ENCODE measurements around the gene ACIN1. TPM values are rescaled to one million over a fixed set of nuclear protein-coding genes. Genes with fewer than 3 reads are reported as not detected.

Gene ACIN1
- total RNA-seq, 2 experiments from 2014 or later = 152 to 156 TPM

DNA sequence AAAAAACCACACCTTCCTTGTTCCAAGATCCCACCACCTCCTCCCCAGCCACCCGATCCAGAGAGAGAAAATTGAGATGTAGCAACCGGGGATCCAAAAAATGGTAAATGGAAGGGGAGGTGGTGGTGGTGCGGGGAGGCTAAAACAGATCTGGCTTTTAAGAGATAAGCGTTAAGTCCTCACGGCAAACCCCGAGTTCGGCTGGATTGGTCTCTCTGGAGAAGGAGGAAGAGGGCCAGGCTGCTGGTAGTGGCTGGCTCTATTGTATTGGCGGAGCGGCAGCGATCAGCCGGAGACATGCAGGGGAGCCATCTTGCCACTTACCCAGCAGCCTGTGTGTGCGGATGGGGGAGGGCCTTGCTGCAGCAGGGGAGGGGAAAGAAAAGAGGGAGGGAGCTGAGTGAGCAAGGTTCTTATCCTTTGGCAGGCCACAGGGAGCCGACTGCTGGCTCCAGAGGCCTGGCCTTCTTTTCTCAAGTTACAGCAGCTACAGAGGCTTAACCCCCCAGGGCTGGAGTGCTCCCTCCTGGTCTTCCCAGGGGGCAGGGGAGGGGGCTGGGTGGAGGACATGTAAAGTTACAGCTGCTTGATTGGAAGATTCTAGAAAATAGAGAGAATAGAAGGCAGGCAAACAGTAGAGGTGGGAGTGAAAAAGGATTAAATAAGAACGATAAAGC, 23.6 kb downstream of the ACIN1 start:
- CTCF ChIA-PET = interaction anchor here (0.7 to 3.6 kb wide), 19 partner anchors 11 to 250 kb away, joined by 3 to 16 read pairs (median 6); partner anchors contain the start of genes ACIN1, AJUBA, C14orf119 and CDH24
- Mint-ChIP-seq H3K4me3 (peak overlapping the region; percentile 96), H3K27me3 (ENCODE audit: low read depth) (no peaks in the 10 kb centered on the region), H3K36me3 (ENCODE audit: low read depth) (peaks cover 31% of the 10 kb centered on the region), H3K27ac (peak overlapping the region; percentile 90), H3K4me1 (ENCODE audit: low read depth) (peaks cover 36% of the 10 kb centered on the region), H3K9me3 (no peaks in the 10 kb centered on the region)
- DNase-seq = peak; percentile 90
- intact Hi-C loops (cut with micrococcal nuclease) = loop anchor here (1.0 to 5.0 kb wide), 7 partner anchors 24 to 250 kb away; partner anchors contain the start of genes ACIN1, C14orf119, HOMEZ and PABPN1

DNA sequence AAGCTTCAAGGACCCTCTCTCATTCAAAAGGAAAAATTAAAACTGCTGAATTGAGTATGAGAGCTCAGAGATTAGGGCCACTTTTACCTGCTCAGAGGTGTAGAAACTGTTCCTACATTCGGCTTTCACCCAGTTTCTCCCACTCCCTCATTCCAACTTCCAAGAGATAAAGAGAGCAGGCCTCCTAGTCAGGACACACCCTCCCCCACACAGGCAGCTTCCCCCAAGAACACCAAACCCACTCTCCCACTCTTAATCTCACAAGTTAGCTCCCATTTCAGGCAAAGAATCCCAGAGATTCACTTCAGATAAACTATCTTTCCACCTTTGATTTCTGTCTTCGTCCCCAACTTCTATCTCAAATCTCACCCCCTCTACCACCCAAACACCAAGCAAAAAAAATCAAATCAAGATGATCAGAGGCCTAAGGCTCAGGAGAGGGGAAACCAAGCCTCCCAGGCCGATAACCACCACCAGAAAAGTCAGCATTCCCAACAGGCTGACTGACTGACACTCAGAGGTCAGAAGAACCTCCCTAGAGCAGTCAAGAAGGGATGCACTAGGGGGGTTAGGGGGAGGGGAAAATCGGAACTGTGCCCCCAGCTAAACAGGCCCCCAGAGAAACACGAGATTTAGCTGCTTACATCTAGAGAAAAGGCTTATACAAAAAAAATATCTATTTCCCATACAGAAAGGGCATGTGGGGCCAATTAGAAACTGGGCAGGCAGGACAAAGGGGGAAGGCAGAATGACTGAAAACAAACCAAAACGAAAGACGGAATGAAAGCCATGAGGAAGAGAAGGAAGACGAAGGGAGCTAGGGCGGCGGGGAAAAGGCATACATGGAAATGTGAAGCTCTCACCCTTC, 24.4 kb downstream of the ACIN1 start:
- Mint-ChIP-seq H3K4me3 (peak overlapping the region; percentile 96), H3K36me3 (ENCODE audit: low read depth) (peaks cover 31% of the 10 kb centered on the region), H3K4me1 (ENCODE audit: low read depth) (peaks cover 41% of the 10 kb centered on the region), H3K27ac (peak overlapping the region; percentile 90), H3K9me3 (no peaks in the 10 kb centered on the region), H3K27me3 (ENCODE audit: low read depth) (no peaks in the 10 kb centered on the region)
- intact Hi-C loops (cut with micrococcal nuclease) = loop anchor here (1.0 to 5.0 kb wide), 7 partner anchors 25 to 251 kb away; partner anchors contain the start of genes ACIN1, C14orf119, HOMEZ and PABPN1
- CTCF ChIA-PET = interaction anchor here (0.7 to 3.6 kb wide), 20 partner anchors 12 to 150 kb away, joined by 3 to 16 read pairs (median 5); partner anchors contain the start of genes ACIN1, AJUBA, C14orf119 and CDH24
- DNase-seq = no peak

DNA sequence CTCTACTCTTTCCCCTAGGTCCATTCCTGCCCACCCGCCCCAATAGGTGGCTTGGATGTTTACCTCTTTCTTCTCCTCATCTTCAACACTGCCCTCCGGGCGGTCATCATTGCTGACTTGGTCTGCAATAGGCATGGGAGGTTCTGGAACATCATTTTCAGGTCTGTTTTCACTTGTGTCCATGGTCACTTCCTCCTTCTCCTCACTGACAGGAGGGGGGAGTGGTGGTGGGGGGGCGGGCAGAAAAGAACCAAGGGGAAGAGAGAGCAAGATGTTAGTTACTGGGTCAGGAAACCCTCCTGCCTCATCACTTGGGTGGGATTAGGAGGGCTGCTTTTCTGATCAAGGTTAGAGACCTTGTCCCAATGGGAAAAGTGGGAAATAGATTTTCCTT, 25.5 kb downstream of the ACIN1 start:
- Mint-ChIP-seq H3K4me3 (no peak overlapping the region), H3K27me3 (ENCODE audit: low read depth) (no peaks in the 10 kb centered on the region), H3K27ac (no peak overlapping the region), H3K4me1 (ENCODE audit: low read depth) (peaks cover 41% of the 10 kb centered on the region), H3K36me3 (ENCODE audit: low read depth) (peaks cover 31% of the 10 kb centered on the region), H3K9me3 (no peaks in the 10 kb centered on the region)
- CTCF ChIA-PET = interaction anchor here (0.6 to 2.9 kb wide), 49 partner anchors 8 to 297 kb away, joined by 3 to 47 read pairs (median 6); partner anchors contain the start of genes ACIN1, AJUBA, C14orf119 and CDH24
- intact Hi-C loops (cut with micrococcal nuclease) = loop anchor here (1.0 kb wide), 3 partner anchors 40 to 311 kb away; no protein-coding TSS in a partner anchor
- no peak for DNase-seq

DNA sequence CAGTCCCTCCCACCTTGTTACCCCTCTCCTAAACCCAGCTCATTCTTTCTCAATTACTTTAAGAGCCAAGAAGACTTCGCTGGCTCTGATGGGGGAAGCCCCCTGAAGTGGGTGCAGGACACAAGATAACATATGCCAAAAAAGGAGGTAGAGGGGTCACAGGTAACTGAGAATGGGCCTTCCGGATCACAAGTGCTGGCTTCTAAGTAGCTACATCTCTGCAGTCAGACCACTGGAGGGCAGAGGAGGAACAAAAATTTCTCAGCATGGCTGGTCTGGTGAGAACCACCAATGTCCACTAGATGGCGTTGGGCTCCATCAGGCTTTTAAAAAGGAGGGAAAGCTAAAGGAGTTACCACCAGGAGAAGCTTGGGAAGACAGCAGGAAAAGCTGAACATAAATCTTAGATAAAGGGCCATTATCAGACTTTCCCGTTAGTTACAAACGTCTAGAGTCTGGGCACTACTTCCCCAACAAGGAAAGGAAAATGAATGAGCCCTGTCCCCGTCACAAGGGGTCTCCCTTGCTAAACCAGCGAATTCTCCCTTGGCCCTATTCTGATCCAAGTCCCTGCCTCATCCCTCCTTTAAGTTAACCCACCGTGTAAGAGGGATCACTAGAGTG, 26.0 kb downstream of the ACIN1 start:
- Mint-ChIP-seq H3K4me1 (ENCODE audit: low read depth) (peaks cover 41% of the 10 kb centered on the region), H3K27me3 (ENCODE audit: low read depth) (no peaks in the 10 kb centered on the region), H3K36me3 (ENCODE audit: low read depth) (peaks cover 36% of the 10 kb centered on the region), H3K27ac (peak overlapping the region; percentile 30), H3K9me3 (no peaks in the 10 kb centered on the region), H3K4me3 (peak overlapping the region; percentile 15)
- CTCF ChIA-PET = interaction anchor here (0.6 to 2.9 kb wide), 66 partner anchors 8 to 470 kb away, joined by 3 to 47 read pairs (median 5); partner anchors contain the start of genes ACIN1, AJUBA, C14orf119 and CDH24
- intact Hi-C loops (cut with micrococcal nuclease) = loop anchor here (1.0 kb wide), 3 partner anchors 40 to 311 kb away; no protein-coding TSS in a partner anchor
- peak; percentile 88 for DNase-seq

DNA sequence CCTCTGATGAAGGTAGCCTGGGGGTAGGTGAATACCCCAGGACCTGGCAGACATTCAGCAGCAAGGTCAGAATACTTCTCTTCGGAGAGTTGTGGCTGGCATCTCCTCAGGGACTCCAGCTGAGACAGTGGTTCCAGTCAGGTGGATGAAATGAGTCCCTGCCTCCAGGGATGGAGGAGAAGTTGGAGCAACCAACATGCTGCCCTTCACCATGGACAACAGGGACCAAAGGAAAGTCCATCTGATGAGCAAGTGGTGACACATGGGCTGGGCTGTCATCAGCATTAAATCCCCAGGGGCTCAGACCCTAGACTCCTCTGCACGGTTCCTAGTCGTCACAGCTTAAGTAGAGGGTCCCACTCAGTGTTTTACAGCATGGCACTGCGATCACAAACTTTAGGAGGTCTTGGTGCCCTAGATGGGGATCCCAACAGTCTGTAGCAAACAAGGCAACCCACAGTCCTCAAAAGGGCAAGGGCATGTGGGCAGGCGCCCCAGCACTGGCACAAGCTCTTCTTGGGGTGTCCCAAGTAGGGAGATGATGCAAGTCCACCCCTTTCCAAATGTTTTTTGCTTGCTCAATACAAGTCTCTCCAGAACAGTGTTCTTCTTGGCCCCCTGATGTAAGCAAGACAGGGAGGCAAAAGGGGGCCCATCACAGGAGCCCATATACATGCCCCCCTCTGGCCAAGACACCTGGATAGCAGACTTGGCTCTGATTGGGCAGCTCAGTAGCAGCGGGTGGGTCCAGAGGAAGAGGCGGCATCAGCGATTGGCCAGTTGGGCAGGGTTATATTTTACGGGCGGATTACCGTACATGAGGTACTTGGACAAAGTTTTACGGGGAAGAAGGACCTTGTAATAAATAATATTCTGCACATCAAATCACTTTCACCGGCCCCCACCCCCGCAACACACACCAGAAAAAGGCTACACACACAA, 26.8 kb downstream of the ACIN1 start:
- H3K27ac Mint-ChIP-seq = no peak overlapping the region
- H3K36me3 Mint-ChIP-seq (ENCODE audit: low read depth) = peaks cover 41% of the 10 kb centered on the region
- H3K27me3 Mint-ChIP-seq (ENCODE audit: low read depth) = no peaks in the 10 kb centered on the region
- CTCF ChIA-PET = interaction anchor here (0.7 to 2.9 kb wide), 65 partner anchors 8 to 471 kb away, joined by 3 to 47 read pairs (median 5); partner anchors contain the start of genes ACIN1, AJUBA, C14orf119 and CDH24
- H3K4me1 Mint-ChIP-seq (ENCODE audit: low read depth) = peaks cover 41% of the 10 kb centered on the region
- DNase-seq = no peak
- no peak overlapping the region for H3K4me3 Mint-ChIP-seq
- H3K9me3 Mint-ChIP-seq = no peaks in the 10 kb centered on the region
- intact Hi-C loops (cut with micrococcal nuclease) = no loop called here

DNA sequence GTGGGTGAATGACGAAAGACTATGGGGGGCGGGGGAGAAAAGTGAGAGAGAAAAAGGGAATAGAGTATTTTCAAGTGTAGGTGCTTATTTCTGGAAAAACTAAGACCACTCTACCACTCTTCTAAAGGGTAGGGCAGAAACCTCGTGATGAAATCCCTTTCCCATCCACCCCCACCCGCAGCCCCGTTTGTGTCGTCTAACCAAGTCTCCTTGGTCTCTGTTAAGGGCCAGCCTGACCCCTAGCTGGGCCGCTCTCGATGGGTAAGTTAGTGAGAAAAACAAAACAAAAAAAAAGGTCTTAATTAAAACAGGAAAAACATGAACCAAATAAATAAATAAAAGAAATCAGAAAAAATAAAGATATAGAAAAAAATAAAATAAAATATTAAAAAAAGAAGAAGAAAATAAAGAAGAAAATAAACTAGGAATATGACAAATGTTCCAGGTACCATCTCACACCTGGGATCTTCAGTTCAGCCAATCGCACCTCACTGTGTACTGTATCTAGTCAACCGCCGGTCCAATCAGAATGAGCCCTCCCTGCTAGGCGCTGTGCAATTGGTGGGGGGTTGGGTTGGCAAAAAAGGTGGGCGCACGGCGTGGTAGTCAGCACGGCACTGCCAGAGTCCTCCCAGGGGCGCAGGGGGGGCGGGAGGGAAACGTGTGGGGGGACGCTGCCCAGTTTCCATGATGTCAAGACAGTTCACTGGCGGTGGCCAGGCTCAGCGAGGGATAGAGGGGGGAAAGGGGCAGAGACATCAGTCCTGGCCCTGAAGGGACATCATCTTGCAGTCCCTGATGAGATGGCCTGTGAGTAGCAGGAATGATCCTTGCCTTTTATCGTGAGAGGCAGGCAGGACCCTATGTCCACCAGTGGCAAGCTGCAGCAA, 27.8 kb downstream of the ACIN1 start:
- H3K27me3 Mint-ChIP-seq (ENCODE audit: low read depth) = no peaks in the 10 kb centered on the region
- peaks cover 40% of the 10 kb centered on the region for H3K36me3 Mint-ChIP-seq (ENCODE audit: low read depth)
- H3K4me1 Mint-ChIP-seq (ENCODE audit: low read depth) = peaks cover 34% of the 10 kb centered on the region
- CTCF ChIA-PET = interaction anchor here (0.6 to 21.5 kb wide), 8 partner anchors 10 to 95 kb away, joined by 3 to 713 read pairs (median 28); partner anchors contain the start of genes AJUBA and CEBPE
- DNase-seq = no peak
- H3K27ac Mint-ChIP-seq = no peak overlapping the region
- no peak overlapping the region for H3K4me3 Mint-ChIP-seq
- no peaks in the 10 kb centered on the region for H3K9me3 Mint-ChIP-seq
- intact Hi-C loops (cut with micrococcal nuclease) = no loop called here

DNA sequence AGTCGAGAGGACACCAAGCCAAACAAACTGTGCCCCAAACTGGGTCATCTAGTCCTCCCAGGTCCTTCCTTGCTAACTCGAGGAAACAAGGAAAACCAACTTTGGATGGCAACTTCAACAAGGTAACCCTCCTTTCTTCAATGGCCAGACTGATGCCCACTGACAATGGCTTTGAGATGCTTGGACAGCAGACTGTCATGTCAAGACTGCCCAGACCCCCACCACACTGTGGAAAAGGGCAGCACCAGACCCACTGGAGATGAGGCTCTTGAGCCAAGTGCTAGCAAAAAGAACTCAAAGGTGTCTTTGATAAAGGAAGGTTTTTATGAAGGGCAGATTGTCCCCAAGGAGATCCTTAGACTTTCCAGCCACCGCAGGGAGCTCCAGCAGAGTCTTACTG, 28.6 kb downstream of the ACIN1 start:
- Mint-ChIP-seq H3K9me3 (no peaks in the 10 kb centered on the region), H3K4me1 (ENCODE audit: low read depth) (peaks cover 26% of the 10 kb centered on the region), H3K36me3 (ENCODE audit: low read depth) (peaks cover 37% of the 10 kb centered on the region), H3K4me3 (no peak overlapping the region), H3K27me3 (ENCODE audit: low read depth) (no peaks in the 10 kb centered on the region), H3K27ac (no peak overlapping the region)
- DNase-seq = no peak
- intact Hi-C loops (cut with micrococcal nuclease) = no loop called here
- CTCF ChIA-PET = interaction anchor here (1.1 to 21.5 kb wide), 4 partner anchors 11 to 78 kb away, joined by 5 to 713 read pairs (median 31); partner anchors contain the start of genes AJUBA and CEBPE

DNA sequence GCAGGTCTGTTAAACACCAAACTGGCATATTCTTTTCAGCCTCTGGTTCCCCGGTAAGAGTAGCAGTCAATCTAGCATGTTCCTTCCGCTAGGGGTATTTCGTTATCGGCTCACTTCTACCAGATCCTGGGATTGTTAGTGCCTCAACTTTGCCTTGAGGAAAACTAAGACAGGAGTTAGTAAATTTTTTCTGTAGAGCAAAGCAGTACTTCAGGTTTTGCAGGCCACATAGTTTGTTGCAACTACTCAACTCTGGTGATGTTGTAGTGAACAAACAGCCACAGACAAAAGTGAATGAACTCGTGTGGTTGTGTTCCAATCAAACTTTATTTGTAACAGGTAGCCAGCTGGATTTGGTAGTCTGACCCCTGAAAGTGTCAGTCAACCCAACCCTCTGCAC, 31.3 kb downstream of the ACIN1 start:
- no peak for DNase-seq
- Mint-ChIP-seq H3K4me3 (no peak overlapping the region), H3K9me3 (no peaks in the 10 kb centered on the region), H3K36me3 (ENCODE audit: low read depth) (peaks cover 40% of the 10 kb centered on the region), H3K27ac (no peak overlapping the region), H3K4me1 (ENCODE audit: low read depth) (peaks cover 9% of the 10 kb centered on the region), H3K27me3 (ENCODE audit: low read depth) (no peaks in the 10 kb centered on the region)
- CTCF ChIA-PET = interaction anchor here (1.4 to 21.5 kb wide), 4 partner anchors 14 to 89 kb away, joined by 4 to 713 read pairs (median 80); partner anchors contain the start of genes ACIN1 and AJUBA
- intact Hi-C loops (cut with micrococcal nuclease) = no loop called here

DNA sequence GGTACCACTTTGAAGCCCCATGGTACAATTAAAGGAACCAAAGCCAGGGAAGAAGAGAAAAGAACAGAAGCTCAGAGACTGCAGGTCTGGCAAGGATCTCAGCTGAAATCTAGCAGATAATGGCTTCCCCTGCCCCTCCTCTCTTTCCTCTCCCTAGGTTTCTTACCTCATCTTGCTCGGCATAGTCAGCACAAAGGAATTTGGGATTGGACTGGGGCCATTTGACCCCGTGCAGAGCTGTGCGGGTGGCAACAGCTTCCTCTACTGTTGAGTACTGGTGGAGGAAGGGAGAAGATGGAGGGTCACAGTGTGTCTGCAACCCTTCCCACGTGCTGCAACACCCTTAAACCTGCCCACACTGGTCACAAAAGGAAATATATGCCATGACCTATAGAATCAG, 32.9 kb downstream of the ACIN1 start:
- H3K9me3 Mint-ChIP-seq = no peaks in the 10 kb centered on the region
- CTCF ChIA-PET = interaction anchor here (1.4 to 21.5 kb wide), 3 partner anchors 33 to 87 kb away, joined by 4 to 713 read pairs (median 128); partner anchors contain the start of genes ACIN1 and AJUBA
- no peak overlapping the region for H3K4me3 Mint-ChIP-seq
- H3K4me1 Mint-ChIP-seq (ENCODE audit: low read depth) = peaks cover 10% of the 10 kb centered on the region
- H3K36me3 Mint-ChIP-seq (ENCODE audit: low read depth) = peaks cover 39% of the 10 kb centered on the region
- peaks cover under 1% of the 10 kb centered on the region for H3K27me3 Mint-ChIP-seq (ENCODE audit: low read depth)
- no peak overlapping the region for H3K27ac Mint-ChIP-seq
- no peak for DNase-seq
- intact Hi-C loops (cut with micrococcal nuclease) = no loop called here

Data from activated naive CD4-positive, alpha-beta T cell treated with anti-CD3 and anti-CD28 coated beads for 36 hours (primary cell).